ENCODE results near the gene ADGRV1.

- TF ChIP-seq CTCF (IDR thresholded peaks at IDR 0.05) (no peak), POLR2A (IDR thresholded peaks at IDR 0.05) (no peak)
Observed at GRCh38 chr5:91126448-91126847, 567.9 kb downstream of the ADGRV1 start.
